Measurements from ENCODE around the gene MFSD1. TPM values are rescaled to one million over a fixed set of nuclear protein-coding genes. Genes with fewer than 3 reads are reported as not detected.
A peak's percentile ranks its signal among the peaks of the same experiment; 100 is the strongest.

MFSD1 gene
- total and polyA plus RNA-seq, 9 of the 15 experiments (the other 6 are each of a cell fraction or from before 2014, with no cell fraction given) = 8.7 to 49.5 (median 28.6) TPM

DNA sequence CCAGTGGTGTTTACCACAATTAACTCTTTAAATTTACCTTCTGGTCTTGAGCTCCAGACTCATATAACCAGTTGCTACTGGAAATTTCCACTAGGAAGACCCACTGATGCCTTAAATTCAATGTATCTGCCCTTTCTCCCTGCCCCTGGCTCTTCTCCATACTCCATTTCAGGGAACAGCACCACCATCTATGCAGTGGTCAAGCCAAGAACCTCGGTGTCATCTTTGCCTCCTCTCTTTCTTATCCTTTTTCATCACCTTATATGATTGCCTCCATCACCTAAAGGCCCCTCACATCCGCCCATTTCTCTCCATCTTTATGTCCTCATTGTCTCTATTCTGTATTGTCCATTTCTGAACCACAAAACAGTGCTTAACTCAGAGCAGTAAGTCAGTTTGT lies 20.7 kb upstream of the MFSD1 start:
- Histone ChIP-seq H3K27me3 (ENCODE audit: control insufficient read depth in 2 of 2, insufficient read depth in 2 of 2, low read length in 2 of 2) (no peaks in the 10 kb centered on the region), H4K20me1 (replicated peaks; ENCODE audit: control insufficient read depth, insufficient read depth, low read length) (no peaks in the 10 kb centered on the region), H3K79me2 (ENCODE audit: control insufficient read depth, insufficient read depth, low read length) (no peaks in the 10 kb centered on the region), H2AFZ (ENCODE audit: low read depth, low read length) (peak overlapping the region; percentile 44), H3K4me1 (replicated peaks in 1 of 2; ENCODE audit: control insufficient read depth in 2 of 2, insufficient read depth in 2 of 2, low read length in 2 of 2) (peaks cover 9 to 19% of the 10 kb centered on the region in 2 experiments; a peak in 4 of 5 replicates), H3K4me2 (ENCODE audit: insufficient read depth, low read length) (peak overlapping the region; percentile 5; the same call in 1 of the 2 replicates), H3K9ac (ENCODE audit: insufficient read depth in 1 of 2, low read depth in 2 of 2, low read length in 2 of 2) (no peak overlapping the region), H3K9me1 (ENCODE audit: control insufficient read depth, insufficient read depth, low read length) (no peaks in the 10 kb centered on the region), H3K9me3 (replicated peaks; ENCODE audit: control insufficient read depth, insufficient read depth, low read depth, low read length) (no peaks in the 10 kb centered on the region; the same call in 1 of the 2 replicates), H3K27ac (ENCODE audit: extremely low read depth, low read depth, low read length) (peak overlapping the region; percentile 31; the same call in 2 of the 3 replicates), H3K36me3 (ENCODE audit: control insufficient read depth, insufficient read depth, low read length) (no peaks in the 10 kb centered on the region; the same call in 1 of the 3 replicates), H3K4me3 (no peak overlapping the region)
- TF ChIP-seq MYC (IDR thresholded peaks at IDR 0.05; ENCODE audit: low read depth, low read length) (no peak), MYC (CRISPR knock-in tag; IDR thresholded peaks at IDR 0.05; ENCODE audit: borderline replicate concordance, low read depth) (no peak), SMARCA4 (IDR thresholded peaks at IDR 0.05) (0 out of 2 replicates have a peak, but pooled peaks have one; percentile 12), EHMT2 (IDR thresholded peaks at IDR 0.05) (peak; percentile 11; the same call in 1 of the 2 replicates), NFRKB (IDR thresholded peaks at IDR 0.05; ENCODE audit: low read depth) (peak; percentile 40; the same call in 1 of the 2 replicates), RAD21 (CRISPR knock-in tag; conservative IDR thresholded peaks at IDR 0.05 in 1 of 2, IDR thresholded peaks at IDR 0.05 in 1 of 2) (0 out of 4 replicates have a peak, but pooled peaks of 1 of the 2 experiments have one; percentile 9)
- TF ChIP-seq, protein P1, sequence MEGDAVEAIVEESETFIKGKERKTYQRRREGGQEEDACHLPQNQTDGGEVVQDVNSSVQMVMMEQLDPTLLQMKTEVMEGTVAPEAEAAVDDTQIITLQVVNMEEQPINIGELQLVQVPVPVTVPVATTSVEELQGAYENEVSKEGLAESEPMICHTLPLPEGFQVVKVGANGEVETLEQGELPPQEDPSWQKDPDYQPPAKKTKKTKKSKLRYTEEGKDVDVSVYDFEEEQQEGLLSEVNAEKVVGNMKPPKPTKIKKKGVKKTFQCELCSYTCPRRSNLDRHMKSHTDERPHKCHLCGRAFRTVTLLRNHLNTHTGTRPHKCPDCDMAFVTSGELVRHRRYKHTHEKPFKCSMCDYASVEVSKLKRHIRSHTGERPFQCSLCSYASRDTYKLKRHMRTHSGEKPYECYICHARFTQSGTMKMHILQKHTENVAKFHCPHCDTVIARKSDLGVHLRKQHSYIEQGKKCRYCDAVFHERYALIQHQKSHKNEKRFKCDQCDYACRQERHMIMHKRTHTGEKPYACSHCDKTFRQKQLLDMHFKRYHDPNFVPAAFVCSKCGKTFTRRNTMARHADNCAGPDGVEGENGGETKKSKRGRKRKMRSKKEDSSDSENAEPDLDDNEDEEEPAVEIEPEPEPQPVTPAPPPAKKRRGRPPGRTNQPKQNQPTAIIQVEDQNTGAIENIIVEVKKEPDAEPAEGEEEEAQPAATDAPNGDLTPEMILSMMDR (IDR thresholded peaks at IDR 0.05 in 2 of 3, conservative IDR thresholded peaks at IDR 0.05 in 1 of 3; ENCODE audit: insufficient read depth in 2 of 3, low read depth in 1 of 3, low read length in 3 of 3) = peak in 1 of 3 experiments; percentile 26; a peak in 2 of 6 replicates
- in situ Hi-C loops (cut with MboI) (loop anchor here (25.0 kb wide), 1 partner anchor 1169 kb away; no protein-coding TSS in a partner anchor), intact Hi-C loops (cut with micrococcal nuclease) (no loop called here)
- BruUV-seq (replicated peaks) = no TSS peak
- POLR2A ChIA-PET = interaction anchor here (0.6 kb wide), 1 partner anchor 23 kb away, joined by 3 read pairs; no protein-coding TSS in a partner anchor
- CTCF ChIA-PET (ENCODE audit: low intra/inter-chr PET ratio) = interaction anchor here (0.6 kb wide), 1 partner anchor 54 kb away, joined by 3 read pairs; no protein-coding TSS in a partner anchor
- DNase-seq (ENCODE audit: extremely low read depth in 1 of 4, low spot score in 3 of 4) (peak in 1 of 4 experiments; percentile 36), ATAC-seq (peak; percentile 81), FAIRE-seq (peak; percentile 23)
- 51% methylated on average over 2 of the region's 2 CpGs for WGBS (ENCODE audit: insufficient coverage, low coverage, missing lambda C conversion rate)

Measured in K562 (cell line).